ENCODE measurements around the gene MAP2K6.

Gene MAP2K6

GRCh38 chr17:69497161-69497560, 82.7 kb downstream of the MAP2K6 start:
- no peak for DNase-seq

DNA sequence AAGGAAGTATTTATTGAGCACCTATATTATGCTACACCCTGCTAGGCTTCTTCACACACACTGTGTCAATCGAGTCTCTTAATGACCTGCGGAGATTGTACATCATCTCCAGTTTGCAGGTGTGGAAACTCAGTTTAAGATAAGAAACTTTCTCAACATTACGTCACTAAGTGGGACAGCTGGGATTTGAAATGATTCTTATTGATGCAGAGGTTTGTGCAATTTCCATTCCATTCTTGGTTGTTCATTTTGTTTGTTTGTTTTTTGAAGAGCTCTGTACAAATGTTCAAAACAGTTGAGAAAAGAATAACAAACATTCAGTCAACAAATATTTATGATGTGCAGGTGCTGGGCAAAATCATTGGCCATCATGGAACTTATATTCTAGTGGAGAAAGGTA, 84.8 kb downstream of the MAP2K6 start:
- DNase-seq, result no peak

DNA sequence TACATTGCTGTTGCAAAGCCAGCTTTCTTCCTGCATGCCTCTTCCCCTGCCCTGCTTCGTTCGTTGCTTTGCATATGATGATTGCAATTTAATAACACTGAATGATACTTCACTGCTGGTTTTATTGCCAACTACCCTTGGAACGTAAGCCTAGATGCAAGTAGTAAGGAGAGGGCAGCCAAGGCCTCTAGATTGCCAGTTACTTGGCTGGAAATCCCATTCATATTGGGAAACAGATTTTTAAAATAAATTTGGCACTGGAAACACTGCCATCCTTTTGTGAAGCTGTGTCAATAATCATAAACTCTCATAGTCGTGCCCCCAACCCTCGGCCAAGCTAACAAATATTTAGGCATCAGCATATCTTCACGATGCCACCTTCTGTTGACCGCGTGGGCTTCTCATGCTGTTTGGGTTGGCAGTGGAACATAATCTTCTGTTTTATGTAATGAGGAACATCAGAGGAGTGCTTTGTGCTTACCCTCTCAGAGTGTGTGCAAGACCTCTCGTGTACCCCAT, 86.5 kb downstream of the MAP2K6 start:
- no peak for DNase-seq

GRCh38 chr17:69501591-69502468, 87.3 kb downstream of the MAP2K6 start:
- DNase-seq, result no peak

DNA sequence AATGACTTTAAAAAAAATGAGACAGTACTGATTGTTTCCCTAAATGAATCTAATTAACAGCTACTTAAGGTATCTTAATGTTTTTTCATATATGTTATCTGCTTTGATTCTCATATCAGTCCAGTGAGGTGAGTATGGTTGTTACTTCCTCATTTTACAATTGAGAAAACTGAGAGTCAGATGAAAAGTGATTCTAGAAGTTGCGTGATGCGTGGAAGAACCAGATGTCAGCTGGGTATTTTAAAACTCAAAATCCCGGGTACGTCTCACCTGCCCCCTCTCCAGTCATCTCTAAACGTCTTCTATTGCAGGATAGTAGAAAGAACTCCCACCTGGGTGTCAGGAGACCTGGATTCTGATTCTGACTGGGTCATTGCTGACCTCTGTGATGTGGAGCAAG, 89.2 kb downstream of the MAP2K6 start:
- no peak for DNase-seq

GRCh38 chr17:69505740-69506139, 91.2 kb downstream of the MAP2K6 start:
- no peak for DNase-seq

- no peak for DNase-seq
Observed at GRCh38 chr17:69506489-69506888, 92.0 kb downstream of the MAP2K6 start.

- DNase-seq, result no peak
Observed at GRCh38 chr17:69508814-69509213, 94.3 kb downstream of the MAP2K6 start.

DNA sequence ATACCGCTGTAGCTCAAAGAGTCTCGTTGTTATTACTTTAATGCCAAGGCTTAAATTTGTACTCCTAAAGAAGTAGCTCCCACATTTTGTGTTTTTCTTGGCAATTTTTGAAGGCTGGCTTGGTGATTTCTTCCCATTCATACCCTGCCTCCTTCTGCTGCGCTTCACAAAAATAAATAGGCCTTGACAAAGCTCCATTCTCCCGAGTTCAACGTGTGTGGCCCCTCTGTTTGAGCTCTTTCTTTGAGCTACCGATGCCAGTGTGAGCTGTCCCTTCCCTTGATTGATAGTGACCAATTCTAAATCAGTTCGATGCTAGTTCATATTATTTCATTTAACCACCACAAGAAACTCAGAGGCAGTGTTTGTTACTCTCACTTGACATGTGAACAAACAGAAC, 96.8 kb downstream of the MAP2K6 start:
- DNase-seq, result no peak

- no peak for DNase-seq
Observed at GRCh38 chr17:69512946-69513345, 98.4 kb downstream of the MAP2K6 start.

DNA sequence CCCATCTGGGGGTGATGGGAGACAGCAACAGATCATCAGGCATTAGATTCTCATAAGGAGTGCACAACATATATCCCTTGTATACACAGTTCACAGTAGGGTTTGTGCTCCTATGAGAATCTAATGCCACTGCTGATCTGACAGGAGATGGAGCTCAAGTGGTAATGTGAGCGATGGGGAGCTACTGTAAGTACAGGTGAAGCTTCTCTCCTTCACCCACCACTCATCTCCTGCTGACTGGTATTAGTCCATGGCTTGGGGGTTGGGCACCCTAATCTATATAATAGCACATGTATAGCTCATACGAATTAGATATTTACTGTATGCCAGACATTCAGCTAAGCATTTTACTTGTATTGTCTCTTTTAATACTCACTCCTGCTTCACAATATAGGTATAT, 101.7 kb downstream of the MAP2K6 start:
- DNase-seq, result no peak

- no peak for DNase-seq
Observed at GRCh38 chr17:69516911-69517310, 102.4 kb downstream of the MAP2K6 start.

DNA sequence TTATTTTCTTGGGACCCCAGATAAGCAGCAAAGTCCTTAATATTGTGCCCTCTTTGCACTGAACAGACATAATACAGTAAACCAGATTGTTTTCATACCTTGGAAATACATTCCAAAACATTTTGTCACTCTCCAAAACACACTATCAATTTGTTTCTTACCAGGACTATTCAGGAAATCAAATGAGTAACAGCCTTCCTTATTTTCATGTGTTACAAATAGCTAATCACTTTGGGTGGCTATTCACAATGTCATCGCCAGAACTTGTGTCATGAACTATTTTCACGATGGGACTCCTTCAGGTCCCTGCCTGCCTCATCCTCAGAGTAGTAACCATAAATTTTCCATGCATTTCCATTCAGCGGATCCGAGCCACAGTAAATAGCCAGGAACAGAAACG, 104.5 kb downstream of the MAP2K6 start:
- no peak for DNase-seq

DNA sequence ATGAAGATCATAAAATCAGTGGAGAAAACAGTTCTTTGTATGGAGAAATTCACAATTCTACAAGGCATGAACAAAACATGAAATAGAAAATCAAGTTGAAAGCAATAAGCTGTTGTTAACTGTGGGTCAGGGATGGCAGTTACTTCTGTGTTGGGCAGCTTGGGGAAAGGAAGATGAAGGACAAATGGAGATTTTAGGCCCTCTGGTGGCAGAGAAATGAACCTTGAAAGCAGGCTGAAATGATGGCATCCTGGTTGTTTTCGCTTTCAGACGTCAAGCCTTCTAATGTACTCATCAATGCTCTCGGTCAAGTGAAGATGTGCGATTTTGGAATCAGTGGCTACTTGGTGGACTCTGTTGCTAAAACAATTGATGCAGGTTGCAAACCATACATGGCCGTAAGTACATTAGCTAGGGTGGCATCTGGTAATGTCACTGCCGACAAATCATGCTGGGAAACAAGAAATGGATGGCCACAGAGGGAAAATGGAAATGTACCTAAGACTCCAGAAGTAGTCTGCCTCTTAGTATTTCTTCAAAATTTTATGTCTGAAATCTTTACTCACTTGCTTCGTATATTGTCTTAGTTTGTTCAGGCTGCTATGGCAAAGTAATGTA, 108.9 kb downstream of the MAP2K6 start:
- DNase-seq, result no peak

DNA sequence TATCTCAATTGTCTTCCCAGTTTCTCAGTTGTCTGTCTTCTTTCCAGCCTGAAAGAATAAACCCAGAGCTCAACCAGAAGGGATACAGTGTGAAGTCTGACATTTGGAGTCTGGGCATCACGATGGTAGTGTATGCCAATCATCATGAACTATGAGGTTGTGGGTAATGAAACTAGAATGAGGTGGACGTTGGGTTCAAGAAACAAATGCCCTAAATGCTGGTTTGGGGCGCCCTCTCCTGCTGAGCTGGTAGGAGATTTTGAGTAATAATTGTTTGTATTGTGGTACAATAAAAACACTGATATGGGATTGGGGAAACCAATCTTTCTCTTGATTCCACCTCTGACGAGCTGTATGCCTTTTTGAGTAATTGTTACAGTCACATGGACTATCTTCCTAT, 110.4 kb downstream of the MAP2K6 start:
- no peak for DNase-seq

DNA sequence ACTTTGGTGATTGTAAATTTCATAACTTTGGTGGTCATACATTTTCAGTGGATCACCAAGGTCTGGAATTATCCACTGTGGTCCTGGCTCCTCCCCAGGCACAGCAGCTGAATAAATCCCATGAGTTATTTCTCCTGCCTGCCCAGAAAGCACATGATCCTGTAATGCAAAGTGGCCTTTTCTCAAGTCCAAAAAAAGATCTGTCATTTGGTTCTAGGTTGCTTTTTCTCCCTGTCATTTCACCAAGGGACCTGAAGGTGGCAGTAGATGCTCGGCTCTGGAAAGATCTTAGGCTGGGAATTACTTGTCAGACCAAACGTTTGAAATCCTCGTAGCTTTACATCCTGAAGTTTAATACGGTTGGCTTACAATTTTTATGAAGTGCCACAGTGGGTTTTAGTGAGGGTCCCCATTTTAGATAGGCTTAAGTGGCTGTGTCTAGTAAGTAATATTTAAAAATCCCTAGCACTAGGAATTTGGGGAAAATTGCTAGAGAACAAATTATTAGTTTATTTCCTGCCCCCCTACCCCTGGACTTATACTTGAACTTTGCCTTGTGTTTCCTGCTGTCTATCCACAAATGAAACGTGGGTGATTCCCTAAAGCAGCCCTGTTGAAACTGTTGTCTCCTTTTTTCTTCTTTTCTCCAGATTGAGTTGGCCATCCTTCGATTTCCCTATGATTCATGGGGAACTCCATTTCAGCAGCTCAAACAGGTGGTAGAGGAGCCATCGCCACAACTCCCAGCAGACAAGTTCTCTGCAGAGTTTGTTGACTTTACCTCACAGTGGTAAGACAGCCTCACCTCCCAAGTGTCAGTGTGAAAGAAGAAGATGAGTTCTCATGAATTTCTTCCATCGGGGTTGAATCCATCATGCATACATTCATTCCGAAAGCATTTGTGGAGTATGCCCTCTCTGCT, 111.7 kb downstream of the MAP2K6 start:
- peak; percentile 27 for DNase-seq

- no peak for DNase-seq
Observed at GRCh38 chr17:69528035-69528434, 113.5 kb downstream of the MAP2K6 start.

DNA sequence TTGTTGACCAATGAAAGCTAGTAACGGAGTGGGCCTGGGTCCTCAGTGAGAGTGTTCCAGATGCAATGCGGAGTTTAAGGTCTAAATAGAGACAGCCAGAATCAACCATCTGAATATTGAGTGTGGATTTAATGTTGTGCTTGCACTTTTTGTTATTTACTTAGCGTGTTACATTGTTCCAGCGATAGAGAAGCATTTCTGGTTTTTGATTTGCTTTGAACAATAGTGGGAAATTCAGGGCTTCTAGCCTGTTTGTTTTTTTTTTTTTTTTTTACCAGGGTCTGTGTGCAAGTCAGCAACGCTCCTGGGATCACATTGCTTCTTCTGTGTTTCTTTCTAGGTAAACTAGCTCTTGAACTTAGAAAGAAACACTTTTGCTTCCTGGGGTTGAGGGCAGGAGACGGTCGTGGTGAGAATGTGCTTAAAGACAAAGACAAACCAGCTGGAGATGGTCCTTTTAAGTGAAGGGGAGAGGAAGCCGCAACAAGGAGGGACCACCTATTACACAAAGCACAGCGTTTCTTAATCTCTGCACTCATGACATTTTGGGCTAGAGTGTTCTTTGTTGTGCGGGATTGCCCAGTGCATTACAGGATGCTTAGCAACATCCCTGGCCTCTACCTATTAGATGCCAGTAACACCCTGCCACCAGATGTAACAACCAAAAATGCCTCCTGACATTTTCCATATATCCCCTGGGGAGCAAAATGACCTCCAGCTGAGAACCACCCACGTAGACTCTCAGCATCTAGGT, 119.2 kb downstream of the MAP2K6 start:
- no peak for DNase-seq

DNA sequence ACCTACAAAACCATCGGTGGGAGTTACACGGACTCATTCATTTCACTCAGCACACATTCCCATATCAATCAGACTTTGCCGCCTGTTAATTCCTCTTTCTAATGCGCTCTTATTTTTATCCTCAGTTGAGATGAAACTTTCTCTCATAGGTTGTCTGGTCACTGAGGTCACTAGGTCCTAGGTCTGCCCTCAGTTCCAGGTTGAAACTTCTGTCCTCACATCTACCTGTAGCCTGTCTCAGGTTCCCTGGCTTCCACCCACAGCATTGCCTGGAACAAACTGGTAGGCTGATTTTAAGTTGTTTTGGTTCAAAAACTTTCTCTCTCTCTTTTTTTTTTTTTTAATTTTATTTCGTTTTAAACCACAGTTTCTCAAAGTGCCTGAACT, 119.7 kb downstream of the MAP2K6 start:
- no peak for DNase-seq

DNA sequence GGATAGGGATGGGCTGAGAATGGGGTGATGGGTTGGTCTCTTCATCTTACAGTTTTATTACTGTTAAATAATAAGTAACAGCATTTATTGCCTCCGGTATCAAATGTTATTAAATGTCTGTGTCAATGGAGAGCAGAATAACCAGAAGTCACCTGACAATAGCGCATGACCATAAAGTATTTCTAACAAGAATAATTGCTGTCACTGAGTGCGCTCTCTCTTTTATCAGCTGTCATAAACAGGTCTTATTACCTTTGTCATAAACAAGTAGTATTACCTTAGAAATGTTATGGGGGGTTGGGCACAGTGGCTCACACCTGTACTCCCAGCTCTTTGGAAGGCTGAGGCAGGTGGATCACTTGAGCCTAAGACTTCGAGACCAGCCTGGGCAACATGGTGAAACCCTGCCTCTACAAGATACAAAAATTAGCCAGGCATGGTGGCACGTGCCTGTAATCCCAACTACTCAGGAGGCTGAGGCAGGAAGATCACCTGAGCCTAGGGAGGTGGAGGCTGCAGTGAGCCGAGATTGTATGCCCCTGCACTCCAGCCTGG, 120.6 kb downstream of the MAP2K6 start:
- no peak for DNase-seq

GRCh38 chr17:69538795-69539194, 124.3 kb downstream of the MAP2K6 start:
- DNase-seq, result no peak

DNA sequence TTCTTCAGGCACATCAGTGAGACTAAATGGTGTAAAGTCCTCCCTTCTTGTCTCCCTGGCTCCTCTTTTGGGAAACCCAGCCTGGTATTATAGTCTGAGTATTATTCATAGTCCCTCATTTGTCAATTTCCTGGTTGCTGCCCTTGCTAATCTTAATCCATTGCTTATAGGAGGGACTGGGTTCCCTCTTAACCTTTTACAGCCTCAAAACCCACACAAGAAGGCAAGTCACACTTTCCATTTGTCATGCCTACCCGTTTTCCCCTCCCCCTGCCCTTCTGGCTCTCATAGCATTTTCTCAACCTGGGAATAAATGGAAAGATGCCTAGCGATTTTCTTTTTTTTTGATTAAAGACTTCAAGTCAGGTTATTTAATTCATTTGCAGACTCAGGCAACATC, 124.8 kb downstream of the MAP2K6 start:
- no peak for DNase-seq

Measured in NCI-H1436 (cell line).